GM12872 (cell line): Measurements from ENCODE around the gene KRT15.

Experiments used
- TF ChIP-seq, protein P1 (sequence below): IDR thresholded peaks from 3 replicates; pipeline ENCODE4 v1.5.1; 2011; ENCODE audit warnings: low read depth, mild to moderate bottlenecking, low read length, moderate library complexity; ENCODE audit not compliant: insufficient read depth

The KRT15 gene

DNA sequence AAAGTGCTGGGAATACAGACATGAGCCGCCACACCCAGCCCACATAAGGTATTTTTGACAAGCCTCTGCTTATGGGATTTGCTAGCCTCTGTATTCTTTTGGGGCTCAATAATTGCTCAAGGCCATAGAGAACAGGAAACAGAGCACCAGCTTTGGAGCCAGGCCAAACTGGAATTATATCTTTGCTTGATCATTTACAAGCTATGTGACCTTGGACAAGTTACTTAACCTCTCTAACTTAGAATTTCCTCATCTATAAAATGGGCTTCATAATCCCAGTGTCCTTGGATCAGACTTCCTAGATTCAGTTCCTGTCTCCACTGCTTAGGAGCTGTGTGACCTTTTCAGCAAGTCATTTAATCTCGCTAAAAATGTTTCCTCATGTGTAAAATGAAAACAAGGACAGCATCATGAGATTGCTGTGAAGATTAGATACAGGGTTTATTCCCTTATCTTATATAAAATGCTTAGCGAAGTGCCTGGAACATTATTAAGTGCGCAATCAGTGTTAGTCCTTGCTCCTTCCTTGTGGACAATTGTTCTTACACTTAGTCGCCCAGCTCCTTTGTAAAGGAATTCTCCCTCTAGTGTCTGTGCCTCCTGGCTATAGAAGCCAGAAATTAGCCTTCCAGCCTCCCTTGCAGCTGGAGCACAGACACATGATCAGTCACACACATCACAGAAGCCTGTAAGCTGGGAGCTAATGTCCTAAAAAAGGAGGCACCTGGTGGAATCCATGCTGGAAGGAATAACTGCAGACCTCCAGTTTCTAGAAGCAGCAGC, 36.6 kb upstream of the KRT15 start:
- TF ChIP-seq, protein P1, sequence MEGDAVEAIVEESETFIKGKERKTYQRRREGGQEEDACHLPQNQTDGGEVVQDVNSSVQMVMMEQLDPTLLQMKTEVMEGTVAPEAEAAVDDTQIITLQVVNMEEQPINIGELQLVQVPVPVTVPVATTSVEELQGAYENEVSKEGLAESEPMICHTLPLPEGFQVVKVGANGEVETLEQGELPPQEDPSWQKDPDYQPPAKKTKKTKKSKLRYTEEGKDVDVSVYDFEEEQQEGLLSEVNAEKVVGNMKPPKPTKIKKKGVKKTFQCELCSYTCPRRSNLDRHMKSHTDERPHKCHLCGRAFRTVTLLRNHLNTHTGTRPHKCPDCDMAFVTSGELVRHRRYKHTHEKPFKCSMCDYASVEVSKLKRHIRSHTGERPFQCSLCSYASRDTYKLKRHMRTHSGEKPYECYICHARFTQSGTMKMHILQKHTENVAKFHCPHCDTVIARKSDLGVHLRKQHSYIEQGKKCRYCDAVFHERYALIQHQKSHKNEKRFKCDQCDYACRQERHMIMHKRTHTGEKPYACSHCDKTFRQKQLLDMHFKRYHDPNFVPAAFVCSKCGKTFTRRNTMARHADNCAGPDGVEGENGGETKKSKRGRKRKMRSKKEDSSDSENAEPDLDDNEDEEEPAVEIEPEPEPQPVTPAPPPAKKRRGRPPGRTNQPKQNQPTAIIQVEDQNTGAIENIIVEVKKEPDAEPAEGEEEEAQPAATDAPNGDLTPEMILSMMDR: no peak

DNA sequence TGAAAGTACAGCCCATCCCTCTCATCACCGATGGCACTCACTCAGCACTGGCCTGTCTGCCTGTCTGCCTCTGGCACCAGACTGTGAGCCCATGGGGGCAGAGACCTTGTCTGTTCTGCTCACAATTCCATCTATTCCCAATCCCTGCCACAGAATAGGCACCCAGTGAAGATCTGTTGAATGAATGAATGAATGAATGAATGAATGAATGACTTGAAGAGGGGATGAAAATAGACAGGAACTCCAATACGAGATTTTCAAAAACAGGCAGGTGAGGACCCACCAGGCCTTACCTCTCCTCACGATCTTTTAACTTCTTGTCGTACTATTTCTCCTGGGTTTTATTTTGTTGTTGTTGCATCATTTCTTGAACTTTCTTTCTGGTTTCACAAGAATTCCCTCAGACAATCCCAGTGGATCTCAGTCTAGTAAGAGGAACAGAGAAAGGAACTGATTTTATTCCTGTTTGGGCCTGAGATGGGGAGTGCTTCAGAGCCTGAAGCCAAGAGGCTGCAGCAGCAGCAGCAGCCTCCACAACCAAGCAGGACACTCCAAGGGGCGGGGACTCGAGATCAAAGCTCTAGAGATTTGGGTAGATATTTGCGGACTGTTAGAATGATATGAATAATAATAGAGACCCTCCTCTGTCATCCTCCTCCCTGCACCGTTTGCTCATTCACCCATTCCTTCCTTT, 35.4 kb upstream of the KRT15 start:
- TF ChIP-seq, protein P1: no peak

- TF ChIP-seq, protein P1: no peak
Measured at GRCh38 chr17:41553176-41553575, 34.5 kb upstream of the KRT15 start.

GRCh38 chr17:41552455-41552854, 33.8 kb upstream of the KRT15 start:
- TF ChIP-seq, protein P1: no peak

DNA sequence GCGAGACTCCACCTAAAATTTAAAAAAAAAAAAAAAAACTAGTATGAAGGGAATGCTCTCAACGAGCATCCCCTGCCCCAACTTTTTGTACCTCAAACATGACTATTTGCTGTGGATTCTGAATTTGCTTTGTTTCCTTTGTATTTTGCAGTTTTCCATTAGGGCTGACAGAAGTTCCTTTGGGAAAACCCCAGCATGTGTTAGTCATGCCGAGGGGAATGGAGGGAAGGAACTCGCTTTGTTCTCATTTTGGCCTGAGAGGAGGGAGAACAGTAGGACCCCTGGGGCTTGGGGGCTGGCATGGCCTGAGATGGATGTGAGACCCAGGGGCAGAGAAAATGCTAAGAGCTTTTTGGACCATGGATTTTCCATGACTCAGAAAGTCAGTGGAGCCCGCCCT, 32.7 kb upstream of the KRT15 start:
- TF ChIP-seq, protein P1: no peak

DNA sequence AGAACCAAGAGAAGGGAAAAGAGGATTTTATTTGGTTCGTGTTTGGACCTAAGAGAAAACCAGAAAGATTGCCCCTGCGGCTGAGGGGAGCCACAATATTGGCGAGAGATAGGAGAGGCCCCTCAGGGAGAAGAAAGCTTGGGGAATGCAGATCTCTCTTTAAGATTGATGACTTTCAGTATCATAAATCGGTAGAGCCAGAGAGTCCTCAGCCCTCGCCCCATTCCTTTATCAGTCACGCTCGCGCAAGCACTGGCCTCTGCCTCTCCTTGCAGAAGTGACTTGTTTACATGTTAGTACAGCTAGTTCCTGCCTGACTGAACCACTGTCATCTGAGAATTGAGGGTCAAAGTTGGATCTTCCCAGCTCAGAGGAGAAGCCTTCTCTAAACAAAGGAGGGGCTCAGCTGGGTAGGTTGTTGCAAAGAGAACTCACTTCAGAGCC, 30.9 kb upstream of the KRT15 start:
- TF ChIP-seq, protein P1: no peak

DNA sequence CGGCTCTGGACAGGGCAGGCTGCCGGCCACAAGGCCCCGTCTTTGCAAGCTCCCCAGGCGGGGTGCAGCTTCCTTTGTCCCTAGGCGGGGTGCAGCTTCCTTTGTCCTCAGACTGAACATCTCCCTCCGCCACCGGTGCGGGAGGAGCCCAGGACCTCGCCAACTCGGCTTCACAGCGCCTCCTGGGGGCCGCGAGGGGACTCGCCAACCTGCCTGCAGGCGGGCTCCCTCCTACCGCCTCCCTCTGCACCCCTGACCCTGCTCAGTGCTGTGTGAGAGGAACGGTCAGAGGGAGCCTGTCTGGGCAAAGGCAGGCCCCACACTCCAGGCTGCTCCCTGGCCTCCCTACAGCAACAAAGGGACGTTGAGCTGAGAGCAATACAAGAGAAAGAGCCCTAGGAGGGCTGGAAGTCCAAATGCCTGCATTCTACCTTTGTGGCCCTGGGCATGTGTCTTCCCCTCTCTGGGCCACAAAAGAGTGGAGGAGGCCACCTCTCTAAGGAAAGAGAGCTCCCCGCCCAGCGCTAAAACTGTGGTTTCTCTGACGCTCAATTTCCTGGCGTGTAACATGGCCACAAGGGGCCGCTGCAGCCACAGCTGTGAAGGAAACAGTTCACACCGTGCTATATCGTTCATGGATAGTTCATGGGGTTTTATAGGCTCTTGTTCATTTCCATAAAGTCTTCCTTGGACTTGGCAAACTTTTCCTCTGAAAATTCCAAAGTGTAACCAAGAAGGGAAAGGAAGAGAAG, 30.3 kb upstream of the KRT15 start:
- TF ChIP-seq, protein P1: peak; percentile 86
